HEK293T (cell line): ENCODE results near the gene FUCA2.

ENCODE experiments used
- CTCF ChIA-PET: fragments of 350-600 bp; formaldehyde crosslinking; extraction: SDS; loops from one replicate; lab custom pipeline; 2021; ENCODE audit warnings: antibody characterized with exemption, inconsistent platforms; lab: Yijun Ruan, JAX
- POLR2A ChIA-PET: fragments of 350-600 bp; formaldehyde crosslinking; extraction: SDS; loops from one replicate; lab custom pipeline; 2020; ENCODE audit warnings: antibody characterized with exemption, inconsistent platforms; lab: Yijun Ruan, JAX
- DNase-seq: peaks from one replicate; pipeline ENCODE4 v3.0.0; 2012; ENCODE audit warnings: mixed read lengths; ENCODE audit errors: extremely low spot score
- ARNT ChIP-seq: fragments of 450-650 bp; IDR thresholded peaks from 2 replicates; pipeline ENCODE4 v1.6.1; 2017; ENCODE audit warnings: mild to moderate bottlenecking
- BHLHE40 ChIP-seq: fragments of 450-650 bp; IDR thresholded peaks from 2 replicates; pipeline ENCODE4 v1.6.1; 2016; ENCODE audit warnings: mild to moderate bottlenecking, moderate library complexity, borderline replicate concordance
- CTBP1 ChIP-seq: fragments of 450-650 bp; IDR thresholded peaks from 2 replicates; pipeline ENCODE4 v1.6.1; 2016; ENCODE audit warnings: borderline replicate concordance
- ELF4 ChIP-seq: fragments of 450-650 bp; IDR thresholded peaks from 2 replicates; pipeline ENCODE4 v1.6.1; 2017; ENCODE audit warnings: antibody characterized with exemption
- FOXA1 ChIP-seq: fragments of 450-650 bp; IDR thresholded peaks from 2 replicates; pipeline ENCODE4 v1.6.1; 2016; ENCODE audit warnings: mild to moderate bottlenecking
- FOXK2 ChIP-seq: fragments of 450-650 bp; IDR thresholded peaks from 2 replicates; pipeline ENCODE4 v1.6.1; 2016; ENCODE audit warnings: mild to moderate bottlenecking
- FOXM1 ChIP-seq: fragments of 450-650 bp; IDR thresholded peaks from 2 replicates; pipeline ENCODE4 v1.6.1; 2017; ENCODE audit warnings: mild to moderate bottlenecking, borderline replicate concordance
- HDGF ChIP-seq: fragments of 450-650 bp; IDR thresholded peaks from 2 replicates; pipeline ENCODE4 v1.6.1; 2017; ENCODE audit warnings: antibody characterized with exemption, borderline replicate concordance
- L3MBTL2 ChIP-seq: fragments of 450-650 bp; conservative IDR thresholded peaks from 2 replicates; pipeline ENCODE4 v1.6.1; 2016; ENCODE audit warnings: mild to moderate bottlenecking
- LEF1 ChIP-seq: fragments of 450-650 bp; IDR thresholded peaks from 2 replicates; pipeline ENCODE4 v1.6.1; 2017; ENCODE audit warnings: mild to moderate bottlenecking, borderline replicate concordance
- NFRKB ChIP-seq: fragments of 450-650 bp; IDR thresholded peaks from 2 replicates; pipeline ENCODE4 v1.6.1; 2016; ENCODE audit warnings: mild to moderate bottlenecking, moderate library complexity
- PKNOX1 ChIP-seq: fragments of 450-650 bp; IDR thresholded peaks from 2 replicates; pipeline ENCODE4 v1.6.1; 2016
- SP1 ChIP-seq: fragments of 450-650 bp; IDR thresholded peaks from 2 replicates; pipeline ENCODE4 v1.6.1; 2017
- SUZ12 ChIP-seq: fragments of 450-650 bp; IDR thresholded peaks from 2 replicates; pipeline ENCODE4 v1.6.1; 2016; ENCODE audit warnings: mild to moderate bottlenecking
- TARDBP ChIP-seq: fragments of 450-650 bp; IDR thresholded peaks from 2 replicates; pipeline ENCODE4 v1.6.1; 2016
- ZNF384 ChIP-seq: fragments of 450-650 bp; IDR thresholded peaks from 2 replicates; pipeline ENCODE4 v1.6.1; 2016

Gene FUCA2

GRCh38 chr6:143529095-143529494 is 17.6 kb upstream of the FUCA2 start:
- CTCF ChIA-PET = interaction anchor here (0.7 to 0.8 kb wide), 2 partner anchors 17 to 414 kb away, joined by 4 to 7 read pairs; partner anchors contain the start of gene FUCA2
- DNase-seq = peak; percentile 36
- POLR2A ChIA-PET = no interaction called here
- TF ChIP-seq SUZ12 (no peak), PKNOX1 (no peak), HDGF (no peak), ELF4 (no peak), NFRKB (no peak), BHLHE40 (no peak), ZNF384 (no peak), ARNT (no peak), FOXK2 (no peak), FOXM1 (no peak), CTBP1 (no peak), SP1 (no peak), L3MBTL2 (no peak), FOXA1 (no peak)

GRCh38 chr6:143528164-143528811 is 16.8 kb upstream of the FUCA2 start:
- no peak for DNase-seq
- TF ChIP-seq LEF1 (no peak), PKNOX1 (no peak), BHLHE40 (no peak), FOXA1 (no peak), NFRKB (no peak), L3MBTL2 (no peak)
- ChIA-PET POLR2A (no interaction called here), CTCF (interaction anchor here (0.8 kb wide), 1 partner anchor 414 kb away, joined by 7 read pairs; no protein-coding TSS in a partner anchor)

GRCh38 chr6:143527677-143528076 is 16.2 kb upstream of the FUCA2 start:
- TF ChIP-seq PKNOX1 = no peak
- TF ChIP-seq ZNF384 = no peak
- no peak for TF ChIP-seq CTBP1
- TF ChIP-seq LEF1 = no peak
- TF ChIP-seq BHLHE40 = no peak
- TF ChIP-seq HDGF = no peak
- TF ChIP-seq L3MBTL2 = no peak
- no peak for TF ChIP-seq FOXA1
- no peak for TF ChIP-seq NFRKB
- TF ChIP-seq SP1 = no peak
- TF ChIP-seq FOXK2 = no peak
- no peak for TF ChIP-seq ARNT
- no peak for TF ChIP-seq ELF4
- TF ChIP-seq SUZ12 = no peak
- TF ChIP-seq FOXM1 = no peak
- no peak for TF ChIP-seq TARDBP
- ChIA-PET CTCF (no interaction called here), POLR2A (no interaction called here)
- no peak for DNase-seq

- no peak for TF ChIP-seq BHLHE40
- TF ChIP-seq HDGF = no peak
- no peak for TF ChIP-seq FOXA1
- no peak for TF ChIP-seq LEF1
- TF ChIP-seq ARNT = no peak
- no peak for TF ChIP-seq ZNF384
- TF ChIP-seq NFRKB = no peak
- no peak for TF ChIP-seq ELF4
- TF ChIP-seq L3MBTL2 = no peak
- no peak for TF ChIP-seq FOXM1
- no peak for TF ChIP-seq CTBP1
- no peak for TF ChIP-seq SP1
- no peak for TF ChIP-seq PKNOX1
- no peak for TF ChIP-seq SUZ12
- no peak for TF ChIP-seq FOXK2
- ChIA-PET POLR2A (no interaction called here), CTCF (no interaction called here)
- DNase-seq = no peak
These were observed 13.8 kb upstream of the FUCA2 start for GRCh38 chr6:143525356-143525755.

- no peak for DNase-seq
- no peak for TF ChIP-seq NFRKB
- TF ChIP-seq ELF4 = no peak
- ChIA-PET POLR2A (no interaction called here), CTCF (interaction anchor here (0.6 to 0.9 kb wide), 2 partner anchors 15 to 28 kb away, joined by 3 to 4 read pairs; no protein-coding TSS in a partner anchor)
These were observed 10.6 kb upstream of the FUCA2 start for GRCh38 chr6:143522039-143522600.

GRCh38 chr6:143517447-143517773 is 5.9 kb upstream of the FUCA2 start:
- ChIA-PET POLR2A (no interaction called here), CTCF (no interaction called here)
- no peak for TF ChIP-seq LEF1
- TF ChIP-seq CTBP1 = peak; percentile 36; the same call in 1 of the 2 replicates
- TF ChIP-seq FOXK2 = no peak
- no peak for TF ChIP-seq FOXA1
- DNase-seq = no peak
